HEK293 (cell line): ENCODE results near the gene RASAL2.

Source experiments
- CTCF ChIP-seq: fragments of 450-650 bp; formaldehyde crosslinking; IDR thresholded peaks from 2 replicates; pipeline ENCODE4 v1.5.1; 2016; ENCODE audit warnings: missing biosample characterization, missing genetic modification characterization
- PATZ1 ChIP-seq: fragments of 450-650 bp; formaldehyde crosslinking; IDR thresholded peaks from 2 replicates; pipeline ENCODE4 v1.5.1; 2016; ENCODE audit warnings: missing biosample characterization, missing genetic modification characterization
- YY1 ChIP-seq: fragments of 450-650 bp; formaldehyde crosslinking; IDR thresholded peaks from 2 replicates; pipeline ENCODE4 v1.5.1; 2018; ENCODE audit warnings: missing biosample characterization, missing genetic modification characterization

GRCh38 chr1:178243119-178243518, 149.2 kb downstream of the RASAL2 start:
- TF ChIP-seq YY1 (tag by site-specific recombination) = no peak
- TF ChIP-seq CTCF (tag by site-specific recombination) = no peak
- no peak for TF ChIP-seq PATZ1
